GM18873 (cell line): Measurements from ENCODE around the gene CARS1.

Experiments
- ATAC-seq: cut with Tn5 transposase; IDR thresholded peaks from one replicate; pipeline ENCODE4 v1.9.1; 2021; ENCODE audit warnings: mild to moderate bottlenecking, moderate library complexity, moderate number of reproducible peaks; ENCODE audit not compliant: unreplicated experiment, low FRiP score

CARS1 gene

GRCh38 chr11:3011891-3012885 lies 45.0 kb downstream of the CARS1 start:
- no peak for ATAC-seq

GRCh38 chr11:3010521-3011275 lies 46.5 kb downstream of the CARS1 start:
- ATAC-seq, result no peak

GRCh38 chr11:3010004-3010403 lies 47.2 kb downstream of the CARS1 start:
- ATAC-seq, result peak; percentile 10

DNA sequence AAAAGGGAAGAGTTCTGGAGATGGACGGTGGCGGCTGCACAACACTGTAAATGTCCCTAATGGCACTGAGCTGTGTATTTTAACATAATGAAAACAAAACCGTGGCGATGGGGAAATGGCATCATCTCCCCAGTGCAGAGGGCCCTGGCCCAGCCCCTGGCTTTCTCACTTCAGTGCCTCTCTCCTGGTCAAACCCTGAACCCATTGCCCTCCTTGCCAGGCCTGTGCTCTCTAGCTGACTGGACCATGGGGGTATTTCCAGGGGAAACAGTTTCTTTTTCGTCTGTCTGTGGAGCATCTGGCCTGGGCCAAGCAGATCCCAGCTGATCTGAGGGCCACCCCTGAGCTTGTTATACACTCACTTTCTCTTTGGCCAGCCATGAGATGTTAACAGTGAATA lies 47.7 kb downstream of the CARS1 start:
- peak; percentile 38 for ATAC-seq

- ATAC-seq, result no peak
Observed at GRCh38 chr11:3008746-3009336, 48.4 kb downstream of the CARS1 start.

- ATAC-seq, result no peak
Observed at GRCh38 chr11:3007404-3008010, 49.7 kb downstream of the CARS1 start.

DNA sequence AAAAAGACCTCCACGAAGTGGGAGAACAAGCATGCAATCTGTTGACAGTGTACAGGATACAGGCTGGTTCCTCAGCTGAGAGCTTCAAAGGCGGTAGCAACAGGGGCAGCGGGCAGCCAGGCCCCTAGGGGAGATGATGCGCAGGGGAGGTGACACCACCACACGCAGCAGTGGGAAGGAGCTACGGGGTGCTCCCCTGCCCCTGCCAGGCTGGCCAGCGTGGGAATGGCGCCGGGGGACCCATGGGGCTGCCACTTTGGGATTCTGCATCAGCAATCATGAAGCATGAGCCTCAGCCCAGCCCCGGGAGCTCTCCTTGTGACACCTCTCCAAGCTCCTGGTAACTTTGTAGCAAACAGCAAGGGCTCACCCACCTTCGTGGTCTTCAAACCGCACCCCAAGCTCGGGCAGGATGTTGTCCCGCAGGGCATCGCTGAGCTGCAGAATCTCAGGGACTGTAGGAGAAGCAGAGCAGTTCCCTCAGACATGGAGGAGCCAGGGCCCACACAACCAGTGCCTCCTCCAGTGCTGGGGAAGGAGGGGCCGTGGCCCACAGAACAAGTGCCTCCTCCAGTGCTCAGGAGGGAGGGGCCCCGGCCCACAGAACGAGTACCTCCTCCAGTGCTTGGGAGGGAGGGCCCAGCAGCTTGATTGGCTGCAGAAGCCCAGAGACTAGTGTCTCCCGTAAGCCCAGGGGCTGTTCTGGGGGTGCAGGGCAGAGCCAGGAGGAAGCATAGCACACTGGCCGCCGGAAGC lies 50.5 kb downstream of the CARS1 start:
- no peak for ATAC-seq

DNA sequence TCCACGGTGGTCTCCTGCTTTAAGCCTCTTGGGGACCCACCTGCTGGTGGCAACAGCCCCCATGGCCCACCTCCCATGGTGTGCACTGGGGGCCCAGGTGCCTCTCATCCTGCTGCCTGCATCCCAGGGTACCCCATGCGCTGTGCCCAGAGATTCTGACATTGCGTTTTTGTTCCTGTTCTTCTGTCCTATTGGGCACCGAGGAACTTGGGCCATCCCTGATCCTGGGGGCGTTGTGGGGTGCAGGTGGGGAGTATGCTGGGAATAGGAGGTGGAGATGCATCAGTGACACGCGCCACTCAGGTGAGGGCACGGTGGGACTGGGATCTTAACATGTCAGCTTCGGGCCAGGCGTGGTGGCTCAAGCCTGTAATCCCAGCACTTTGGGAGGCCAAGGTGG lies 52.7 kb downstream of the CARS1 start:
- ATAC-seq, result no peak

DNA sequence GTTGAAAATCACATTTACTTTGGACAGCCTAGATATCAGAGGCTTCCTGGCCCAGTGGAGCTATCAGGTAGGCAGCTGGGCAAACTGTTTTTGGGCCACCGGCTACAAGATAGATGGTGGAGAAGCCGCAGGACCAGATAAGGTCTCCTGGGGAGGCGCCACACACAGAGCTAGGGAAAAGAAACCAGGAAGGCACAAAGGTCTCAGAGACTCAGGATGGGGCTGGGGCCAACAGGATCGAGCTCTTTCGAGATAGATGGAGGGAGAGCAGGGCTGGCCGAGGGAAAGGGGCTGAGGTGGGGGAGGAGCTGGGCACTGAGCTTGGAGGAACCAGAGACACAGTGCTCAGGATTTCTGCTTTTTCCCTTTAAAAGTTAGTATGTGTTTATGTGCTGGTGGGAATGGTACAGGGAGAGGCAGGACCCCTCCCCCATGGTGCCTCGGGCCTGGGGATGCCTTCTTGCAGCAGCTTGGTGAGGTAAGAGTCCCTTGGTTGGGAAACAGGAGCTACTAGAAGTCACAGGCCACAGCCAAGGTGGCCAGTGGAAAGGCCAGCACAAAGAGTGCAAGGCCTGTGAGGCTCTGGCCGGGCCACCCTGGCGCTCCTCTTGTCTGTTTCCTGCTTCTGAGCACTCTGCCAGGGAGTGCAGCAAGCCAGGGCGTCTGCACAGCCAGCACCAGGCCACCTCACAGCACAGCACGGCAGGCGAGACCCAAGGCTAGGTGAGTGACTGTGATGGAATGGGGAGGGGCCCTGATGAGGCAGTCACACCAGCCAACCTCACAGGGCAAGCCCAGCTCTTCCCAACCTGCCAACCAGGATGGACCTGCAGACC lies 53.6 kb downstream of the CARS1 start:
- ATAC-seq, result no peak

- no peak for ATAC-seq
Observed at GRCh38 chr11:3002871-3003270, 54.4 kb downstream of the CARS1 start.

- ATAC-seq, result no peak
Observed at GRCh38 chr11:3002351-3002861, 54.8 kb downstream of the CARS1 start.

- ATAC-seq, result no peak
Observed at GRCh38 chr11:3001496-3001895, 55.7 kb downstream of the CARS1 start.

- ATAC-seq, result no peak
Observed at GRCh38 chr11:3000032-3000961, 56.9 kb downstream of the CARS1 start.

- ATAC-seq, result no peak
Observed at GRCh38 chr11:2999464-2999998, 57.7 kb downstream of the CARS1 start.

- ATAC-seq, result no peak
Observed at GRCh38 chr11:2998073-2998850, 59.0 kb downstream of the CARS1 start.

DNA sequence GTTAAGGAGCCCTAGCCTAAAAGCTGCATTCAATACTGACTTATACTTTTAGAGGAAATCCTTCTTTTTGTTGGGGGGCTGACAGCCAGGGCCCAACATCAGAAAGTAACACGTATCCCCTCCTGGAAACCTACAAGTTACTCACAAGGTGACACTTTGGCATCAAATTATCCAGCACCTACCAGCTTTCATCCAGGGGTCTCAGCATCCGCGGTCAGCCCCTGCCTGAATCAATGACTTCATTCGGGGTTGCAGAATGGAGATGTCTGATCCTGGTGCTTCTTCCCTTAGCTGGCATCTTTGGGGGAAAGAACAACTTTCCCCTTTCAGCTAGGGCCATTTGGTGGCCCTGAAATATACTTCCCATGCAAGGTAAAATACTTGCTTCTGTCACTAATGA lies 59.8 kb downstream of the CARS1 start:
- no peak for ATAC-seq

DNA sequence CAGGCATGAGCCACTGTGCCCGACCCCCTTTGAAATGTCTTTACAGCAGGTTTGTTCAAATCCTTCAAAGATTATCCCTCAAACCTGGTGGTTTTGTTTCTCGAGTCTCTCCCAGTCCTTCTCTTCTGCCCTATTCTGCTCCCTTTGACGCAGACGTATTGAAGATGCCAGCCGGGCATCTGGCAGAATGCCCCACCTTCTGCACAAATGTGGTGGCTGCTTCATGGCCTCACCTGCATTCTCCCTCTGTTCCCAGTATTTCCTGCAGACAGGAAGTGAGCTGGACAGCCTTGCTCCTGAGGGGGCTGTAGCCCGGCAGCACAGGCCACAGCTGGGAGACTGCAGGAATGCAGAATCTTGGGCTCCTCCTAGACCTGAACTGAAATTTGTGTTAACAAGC lies 60.2 kb downstream of the CARS1 start:
- no peak for ATAC-seq
